CD4-positive, alpha-beta T cell treated with Interferon gamma for 1 hour (primary cell): Measurements from ENCODE around the gene SLC39A6.
"Not testable (repeated sequence)": the region's sequence is repeated elsewhere in the genome, so short reads cannot be mapped to it uniquely, and the experiment has no call there.

ENCODE experiments used
- DNase-seq: peaks from one replicate; pipeline ENCODE4 v3.0.0-alpha.2; 2020

Gene SLC39A6

GRCh38 chr18:36129300-36130038, at the start of gene SLC39A6, which contains the start of gene ELP2:
TSS of gene SLC39A6 (minus strand) at chr18:36129340. CDS start at chr18:36127007, 2,333 bp downstream.
TSS of gene ELP2 (plus strand) at chr18:36129899. CDS start at chr18:36129934, 35 bp downstream.
- peak; percentile 93 for DNase-seq

- no peak for DNase-seq
Observed at GRCh38 chr18:36177913-36178312, 48.8 kb upstream of the SLC39A6 start.

GRCh38 chr18:36176711-36177110, 47.6 kb upstream of the SLC39A6 start:
- no peak for DNase-seq

GRCh38 chr18:36176177-36176584, 47.0 kb upstream of the SLC39A6 start:
- DNase-seq = no peak

GRCh38 chr18:36175481-36175880, 46.3 kb upstream of the SLC39A6 start:
- no peak for DNase-seq

GRCh38 chr18:36169938-36170337, 40.8 kb upstream of the SLC39A6 start:
- DNase-seq = no peak

- not testable (repeated sequence) for DNase-seq
Observed at GRCh38 chr18:36168296-36168695, 39.2 kb upstream of the SLC39A6 start.

- DNase-seq = no peak
Observed at GRCh38 chr18:36167692-36168218, 38.6 kb upstream of the SLC39A6 start.

- no peak for DNase-seq
Observed at GRCh38 chr18:36162981-36163380, 33.8 kb upstream of the SLC39A6 start.

GRCh38 chr18:36160959-36161371, 31.8 kb upstream of the SLC39A6 start:
- no peak for DNase-seq

GRCh38 chr18:36158266-36158867, 29.2 kb upstream of the SLC39A6 start:
- no peak for DNase-seq

GRCh38 chr18:36157441-36157840, 28.3 kb upstream of the SLC39A6 start:
- no peak for DNase-seq

GRCh38 chr18:36155851-36156757, 27.0 kb upstream of the SLC39A6 start:
- no peak for DNase-seq

- no peak for DNase-seq
Observed at GRCh38 chr18:36153771-36154170, 24.6 kb upstream of the SLC39A6 start.

GRCh38 chr18:36153203-36153602, 24.1 kb upstream of the SLC39A6 start:
- DNase-seq = no peak

GRCh38 chr18:36152781-36153180, 23.6 kb upstream of the SLC39A6 start:
- no peak for DNase-seq

- peak; percentile 6 for DNase-seq
Observed at GRCh38 chr18:36149514-36150289, 20.6 kb upstream of the SLC39A6 start.

GRCh38 chr18:36143391-36143790, 14.3 kb upstream of the SLC39A6 start:
- DNase-seq = no peak

- DNase-seq = no peak
Observed at GRCh38 chr18:36142751-36143150, 13.6 kb upstream of the SLC39A6 start.

- DNase-seq = no peak
Observed at GRCh38 chr18:36141576-36141975, 12.4 kb upstream of the SLC39A6 start.

- no peak for DNase-seq
Observed at GRCh38 chr18:36139245-36139644, 10.1 kb upstream of the SLC39A6 start.

GRCh38 chr18:36135264-36135663, 6.1 kb upstream of the SLC39A6 start:
- DNase-seq = no peak
